NCI-H82 treated with DMSO at 0.1 percent for 48 hours (cell line): ENCODE results near the gene REST.
"Not testable (repeated sequence)": the region's sequence is repeated elsewhere in the genome, so short reads cannot be mapped to it uniquely, and the experiment has no call there.

Experiments
- DNase-seq: peaks from one replicate; lab custom pipeline; 2025; ENCODE audit not compliant: unreplicated experiment; lab: John Stamatoyannopoulos, UW

REST gene

DNA sequence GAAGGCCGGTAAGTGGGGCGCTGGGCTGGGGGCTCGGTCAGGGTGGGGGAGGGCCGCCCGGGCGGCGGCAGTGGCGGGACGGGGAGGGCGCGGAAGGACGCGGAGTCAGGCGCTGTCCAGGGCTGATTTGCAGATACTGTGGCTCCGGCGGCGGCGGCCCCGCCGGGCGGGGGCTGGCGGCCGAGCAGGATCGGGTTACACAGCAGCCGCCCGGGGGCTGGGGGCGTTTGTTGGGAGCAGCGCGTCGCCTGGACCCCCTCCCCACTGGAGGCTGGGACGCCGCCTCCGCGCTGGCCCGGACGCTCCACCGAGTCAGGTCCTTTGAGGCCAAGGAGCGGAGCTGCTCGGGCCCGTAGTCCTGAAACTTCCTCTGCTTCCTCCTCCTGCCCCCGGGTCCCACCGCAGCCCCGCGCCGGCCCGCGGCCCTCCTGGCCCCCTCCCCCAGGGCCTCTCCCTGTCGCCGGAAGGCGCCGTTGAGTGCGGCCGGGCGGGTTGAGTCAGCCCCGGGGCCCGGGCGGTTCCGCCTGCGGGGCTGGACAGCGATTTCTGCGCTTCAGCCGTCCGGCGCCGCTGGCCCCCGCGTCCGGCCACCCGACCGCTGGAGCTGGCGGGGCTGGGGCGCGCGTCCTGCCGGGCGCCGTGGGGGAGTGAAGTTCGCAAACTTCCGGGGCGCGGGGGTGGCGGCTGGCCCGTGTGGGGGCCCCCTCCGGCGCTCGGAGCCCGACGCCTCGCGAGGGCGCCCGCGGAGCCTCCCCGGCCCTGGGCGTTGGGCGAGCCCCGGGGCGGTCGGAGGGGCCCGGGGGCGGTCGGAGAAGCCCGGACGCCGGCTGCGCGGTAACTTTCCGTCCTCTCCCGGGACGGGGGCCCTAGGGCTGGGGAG, 746 bp downstream of the REST start:
- DNase-seq: no peak

DNA sequence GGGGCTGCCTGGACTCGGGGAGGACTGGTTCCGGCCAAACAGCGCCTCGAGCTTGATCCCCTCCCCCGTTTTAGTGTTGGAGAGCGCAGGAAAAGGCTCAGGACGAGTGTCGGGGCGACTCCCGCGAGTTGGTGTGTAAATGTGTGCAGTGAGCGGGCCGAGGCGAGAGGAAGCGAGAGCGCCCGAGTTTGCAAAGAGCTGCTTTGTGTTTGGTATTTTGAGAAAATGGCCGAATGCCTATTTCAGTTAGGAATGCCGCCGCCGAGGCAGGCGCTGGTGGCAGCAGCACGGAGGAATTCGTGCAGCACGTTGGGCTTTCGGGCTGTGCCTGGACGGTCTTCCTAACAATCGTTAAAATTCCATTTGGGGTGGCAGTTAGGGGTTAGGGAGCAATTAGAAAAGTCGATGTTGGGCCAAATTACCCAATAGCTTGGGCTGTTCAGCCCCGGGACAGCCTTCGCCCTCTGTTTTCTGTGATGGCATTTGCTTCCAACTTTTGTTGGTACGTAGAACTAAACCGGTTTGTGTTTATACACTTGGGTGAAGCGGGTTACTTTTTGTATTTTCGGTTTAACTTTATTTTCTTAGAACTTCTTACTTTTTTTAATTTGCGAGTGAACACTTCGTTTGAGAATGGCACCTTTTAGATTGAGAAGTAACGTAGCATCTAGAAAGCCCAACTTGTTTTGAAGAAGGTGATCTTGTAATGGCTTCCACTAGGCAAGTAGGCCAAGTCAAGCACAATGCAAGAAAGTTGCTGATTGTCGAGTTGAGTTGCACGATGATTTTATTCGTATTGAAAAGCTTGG, 1.6 kb downstream of the REST start:
- DNase-seq: no peak

DNA sequence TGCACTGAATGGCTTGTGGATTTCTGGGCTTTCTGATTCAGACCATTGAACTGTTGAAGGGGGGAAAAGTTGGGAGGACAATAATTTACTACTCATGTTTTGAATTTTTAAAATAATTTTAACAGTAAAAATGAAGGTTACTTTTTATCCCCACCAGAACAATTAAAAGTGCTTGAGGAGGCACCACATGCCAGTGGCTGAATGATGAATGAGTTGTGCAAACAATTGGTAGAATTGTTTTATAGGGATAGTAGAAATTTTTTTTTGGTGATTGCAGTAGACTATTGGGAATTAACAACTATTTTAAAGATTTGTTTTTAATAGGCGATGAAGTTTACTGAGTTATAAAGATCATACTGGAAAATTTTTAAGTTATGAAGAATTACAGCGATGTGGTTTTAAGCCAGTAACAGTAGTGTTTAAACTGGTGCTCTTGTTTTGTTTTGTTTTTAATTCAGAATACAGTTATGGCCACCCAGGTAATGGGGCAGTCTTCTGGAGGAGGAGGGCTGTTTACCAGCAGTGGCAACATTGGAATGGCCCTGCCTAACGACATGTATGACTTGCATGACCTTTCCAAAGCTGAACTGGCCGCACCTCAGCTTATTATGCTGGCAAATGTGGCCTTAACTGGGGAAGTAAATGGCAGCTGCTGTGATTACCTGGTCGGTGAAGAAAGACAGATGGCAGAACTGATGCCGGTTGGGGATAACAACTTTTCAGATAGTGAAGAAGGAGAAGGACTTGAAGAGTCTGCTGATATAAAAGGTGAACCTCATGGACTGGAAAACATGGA, 2.7 kb downstream of the REST start:
- DNase-seq: no peak

DNA sequence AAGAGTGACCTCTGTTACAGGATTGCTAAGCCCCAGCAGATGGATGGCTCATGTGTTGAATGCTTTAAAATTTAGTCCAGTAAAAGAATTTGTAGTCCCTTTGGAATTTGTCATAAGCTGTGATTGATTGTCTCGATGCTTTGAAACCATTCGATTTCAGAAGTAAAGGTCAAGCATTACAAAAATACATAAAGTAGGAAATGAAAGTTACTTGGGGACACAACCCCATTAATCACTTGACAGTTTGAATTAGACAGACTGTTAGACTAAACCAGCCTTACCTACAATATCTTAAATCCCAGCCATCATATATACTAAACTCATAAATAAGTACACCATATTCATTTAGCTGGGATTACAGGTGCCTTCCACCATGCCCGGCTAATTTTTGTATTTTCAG, 6.6 kb downstream of the REST start:
- no peak for DNase-seq

DNA sequence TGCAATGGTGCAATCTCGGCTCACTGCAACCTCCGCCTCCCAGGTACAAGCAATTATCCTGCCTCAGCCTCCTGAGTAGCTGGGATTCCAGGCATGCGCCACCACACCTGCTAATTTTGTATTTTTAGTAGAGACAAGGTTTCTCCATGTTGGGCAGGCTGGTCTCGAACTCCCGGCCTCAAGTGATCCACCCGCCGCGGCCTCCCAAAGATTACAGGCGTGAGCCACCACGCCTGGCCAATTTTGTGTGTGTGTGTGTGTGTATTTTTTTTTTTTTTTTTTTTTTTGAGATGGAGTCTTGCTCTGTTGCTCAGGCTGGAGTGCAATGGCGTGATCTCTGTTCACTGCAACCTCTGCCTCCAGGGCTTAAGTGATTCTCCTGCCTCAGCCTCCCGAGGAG, 7.3 kb downstream of the REST start:
- not testable (repeated sequence) for DNase-seq

DNA sequence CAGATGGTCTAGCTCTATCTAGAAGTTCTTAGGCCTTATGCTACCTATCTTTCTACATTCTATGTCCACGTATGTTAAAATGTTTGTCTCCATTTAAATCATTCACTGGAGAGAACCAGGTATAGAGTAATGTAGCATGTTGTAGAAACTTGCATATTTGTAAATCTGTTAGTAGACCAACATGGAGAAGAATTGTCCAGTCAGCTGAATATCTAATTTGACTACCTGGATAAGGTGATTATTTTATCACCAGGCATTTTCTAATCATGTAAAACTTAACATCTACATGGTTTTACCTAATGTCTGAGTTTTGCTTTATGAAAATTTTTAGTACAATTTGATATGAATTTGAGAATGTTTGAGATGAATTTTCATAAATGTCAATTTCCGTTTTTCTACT, 19.5 kb downstream of the REST start:
- no peak for DNase-seq

DNA sequence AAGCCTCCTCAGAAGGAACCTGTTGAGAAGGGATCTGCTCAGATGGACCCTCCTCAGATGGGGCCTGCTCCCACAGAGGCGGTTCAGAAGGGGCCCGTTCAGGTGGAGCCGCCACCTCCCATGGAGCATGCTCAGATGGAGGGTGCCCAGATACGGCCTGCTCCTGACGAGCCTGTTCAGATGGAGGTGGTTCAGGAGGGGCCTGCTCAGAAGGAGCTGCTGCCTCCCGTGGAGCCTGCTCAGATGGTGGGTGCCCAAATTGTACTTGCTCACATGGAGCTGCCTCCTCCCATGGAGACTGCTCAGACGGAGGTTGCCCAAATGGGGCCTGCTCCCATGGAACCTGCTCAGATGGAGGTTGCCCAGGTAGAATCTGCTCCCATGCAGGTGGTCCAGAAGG, 22.9 kb downstream of the REST start:
- no peak for DNase-seq

DNA sequence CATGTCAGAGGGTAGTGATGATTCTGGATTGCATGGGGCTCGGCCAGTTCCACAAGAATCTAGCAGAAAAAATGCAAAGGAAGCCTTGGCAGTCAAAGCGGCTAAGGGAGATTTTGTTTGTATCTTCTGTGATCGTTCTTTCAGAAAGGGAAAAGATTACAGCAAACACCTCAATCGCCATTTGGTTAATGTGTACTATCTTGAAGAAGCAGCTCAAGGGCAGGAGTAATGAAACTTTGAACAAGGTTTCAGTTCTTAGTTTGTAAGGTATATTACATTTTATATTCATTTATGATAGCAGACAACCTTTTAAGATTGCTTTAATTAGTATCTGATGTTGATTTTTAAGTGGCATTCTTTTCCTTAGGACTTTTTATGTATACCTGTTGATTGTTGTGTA, 24.2 kb downstream of the REST start:
- DNase-seq: no peak

DNA sequence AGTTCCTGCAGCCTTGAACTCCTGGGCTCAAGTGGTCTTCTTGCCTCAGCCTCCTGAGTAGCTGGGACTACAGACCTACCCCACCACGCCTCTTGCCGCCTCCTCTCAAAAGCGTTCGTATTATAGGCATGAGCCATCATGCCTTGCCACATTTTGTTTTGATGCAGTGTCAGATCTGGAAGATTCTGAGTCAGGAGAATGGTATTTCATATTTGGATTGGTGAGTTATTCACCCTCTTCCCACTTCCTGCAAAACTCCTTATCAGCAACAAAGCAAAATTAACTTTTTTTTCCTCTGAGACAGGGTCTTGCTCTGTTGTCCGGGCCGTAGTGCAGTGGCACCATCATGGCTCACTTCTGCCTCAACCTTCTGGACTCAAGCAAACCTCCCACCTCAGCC, 29.6 kb downstream of the REST start:
- no peak for DNase-seq

DNA sequence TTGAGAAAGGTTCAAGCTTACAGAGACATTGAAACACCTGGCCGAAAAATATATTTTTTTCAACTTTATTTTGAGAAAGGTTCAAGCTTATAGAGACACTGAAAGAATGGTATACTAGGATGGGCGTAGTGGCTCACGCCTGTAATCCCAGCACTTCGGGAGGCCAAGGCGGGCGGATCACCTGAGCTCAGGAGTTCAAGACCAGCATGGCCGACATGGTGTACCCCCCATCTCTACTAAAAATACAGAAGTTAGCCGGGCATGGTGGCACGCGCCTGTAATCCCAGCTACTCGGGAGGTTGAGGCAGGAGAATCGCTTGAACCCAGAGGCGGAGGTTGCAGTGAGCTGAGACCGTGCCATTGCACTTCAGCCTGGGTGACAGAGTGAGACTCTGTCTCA, 32.1 kb downstream of the REST start:
- DNase-seq: not testable (repeated sequence)

DNA sequence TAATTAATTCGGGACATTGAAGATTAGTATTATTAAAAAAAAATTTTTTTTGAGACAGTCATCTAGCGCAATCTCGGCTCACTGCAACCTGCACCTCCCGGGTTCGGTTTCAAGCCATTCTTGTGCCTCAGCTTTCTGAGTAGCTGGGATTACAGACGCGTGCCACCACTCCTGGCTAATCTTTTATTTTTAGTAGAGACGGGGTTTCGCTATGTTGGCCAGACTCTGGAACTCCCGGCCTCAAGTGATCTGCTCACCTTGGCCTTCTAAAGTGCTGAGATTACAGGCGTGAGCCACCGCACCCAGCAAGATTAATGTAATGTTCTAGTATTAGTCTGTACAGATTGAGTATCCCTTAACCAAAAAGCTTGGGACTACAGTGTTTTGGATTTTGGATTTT, 32.7 kb downstream of the REST start:
- no peak for DNase-seq

DNA sequence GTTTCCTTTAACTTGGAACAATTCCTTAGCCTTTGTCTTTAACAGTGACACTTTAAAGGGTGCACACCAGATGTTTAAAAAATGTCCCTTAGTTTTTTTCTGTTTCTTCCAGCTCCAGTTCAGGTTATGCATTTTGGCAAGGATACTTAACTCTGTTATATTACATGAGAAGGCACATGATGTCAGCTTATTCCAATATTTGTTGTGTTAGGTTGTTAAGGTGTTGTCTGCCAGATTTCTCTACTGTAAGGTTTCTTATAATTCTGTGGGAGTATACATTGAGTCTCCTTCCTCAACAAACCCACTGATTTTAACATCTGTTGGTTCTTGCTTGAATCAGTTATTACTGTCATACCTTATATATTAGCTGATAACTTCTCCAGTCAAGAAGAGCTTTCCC, 33.3 kb downstream of the REST start:
- DNase-seq: no peak

DNA sequence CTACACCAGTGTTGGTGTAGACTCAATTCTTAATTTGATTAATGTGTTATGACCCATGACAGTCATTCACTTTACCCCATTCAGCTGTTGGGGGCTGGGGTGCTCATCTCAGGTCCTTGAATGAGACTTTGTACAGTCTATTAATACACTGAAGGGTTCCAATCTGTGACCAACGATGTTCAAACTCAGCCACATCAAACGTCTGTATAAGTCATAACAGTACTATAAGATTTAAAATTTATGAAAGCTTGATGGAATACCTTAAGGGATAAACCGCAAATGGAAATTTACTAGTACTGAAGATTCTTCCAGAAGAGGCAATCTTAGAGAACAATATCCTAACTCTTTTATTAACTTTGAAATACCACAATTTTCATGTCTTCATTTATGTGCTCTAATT, 33.7 kb downstream of the REST start:
- no peak for DNase-seq

DNA sequence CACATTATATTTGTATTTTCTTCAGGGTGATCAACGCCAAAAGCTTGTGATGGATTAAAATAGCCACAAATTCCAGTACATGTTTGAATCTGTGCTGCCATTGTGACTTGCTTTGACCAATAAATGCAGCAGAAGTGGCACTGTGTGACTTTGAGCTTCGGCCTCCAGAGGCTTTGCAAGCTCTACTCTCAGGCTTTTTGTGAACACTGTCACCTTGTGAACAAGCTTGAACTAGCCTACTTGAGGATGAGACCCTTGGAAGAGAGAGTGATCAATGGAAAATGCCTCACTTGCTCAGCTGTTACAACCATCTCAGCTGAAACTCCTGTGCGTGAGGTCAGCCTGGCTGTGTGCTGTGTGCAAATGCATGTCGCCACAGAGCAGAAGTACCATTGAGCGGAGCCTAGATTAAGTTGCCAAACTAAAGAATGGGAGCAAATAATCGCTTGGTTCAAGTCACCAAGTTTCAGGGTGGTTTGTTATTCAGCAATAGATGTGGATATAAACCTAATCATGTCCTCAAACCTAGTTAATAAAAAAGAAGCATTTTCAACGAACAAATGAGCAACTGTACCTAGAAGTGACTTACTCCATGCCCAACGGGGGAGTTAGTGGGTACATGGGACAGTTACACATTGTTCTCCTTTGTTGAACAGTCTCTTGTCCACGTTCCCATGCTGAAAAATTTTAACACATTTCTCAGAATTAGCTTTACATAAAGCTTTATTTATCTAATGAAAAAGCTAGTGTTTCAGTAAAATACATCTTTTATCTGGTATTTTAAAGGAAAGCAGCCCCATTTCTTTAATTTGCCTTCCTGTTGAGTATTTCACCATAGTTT, 46.2 kb downstream of the REST start:
- DNase-seq: no peak

DNA sequence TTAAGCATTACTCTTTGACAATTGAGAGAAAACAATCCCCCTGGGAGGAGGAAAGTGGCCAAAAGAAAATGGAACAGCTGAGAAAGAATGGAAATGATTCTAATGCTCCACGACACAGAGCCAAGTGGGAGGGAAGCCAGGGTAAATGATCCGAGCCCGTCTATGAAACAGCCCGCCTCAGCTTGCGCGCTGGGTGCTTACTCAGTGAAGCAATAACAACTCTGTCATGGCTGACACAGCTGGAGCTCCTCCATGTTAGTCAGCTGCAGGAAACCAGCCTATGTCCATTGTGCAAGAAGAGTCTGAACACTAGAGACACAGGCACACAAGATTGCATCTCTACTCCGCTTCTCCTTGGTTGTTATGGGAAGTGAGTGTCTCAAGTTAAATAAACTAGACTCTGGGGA, 50.4 kb downstream of the REST start:
- DNase-seq: no peak

DNA sequence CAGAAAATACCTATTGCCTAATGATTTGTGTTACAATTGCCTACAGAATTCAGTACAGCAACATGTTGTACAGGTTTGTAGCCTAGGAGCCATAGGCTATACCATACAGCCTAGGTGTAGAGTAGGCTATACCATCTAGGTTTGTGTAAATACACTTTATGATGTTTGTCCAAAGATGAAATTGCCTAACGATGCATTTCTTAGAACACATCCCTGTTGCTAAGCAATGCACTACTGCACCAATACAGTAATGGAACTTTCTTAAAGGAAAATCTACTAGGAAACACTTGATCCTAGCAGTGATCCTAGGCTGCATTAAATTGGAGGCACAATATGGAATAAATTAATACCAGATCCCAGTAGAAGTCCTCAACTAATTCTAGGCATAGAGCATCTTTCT, 51.4 kb downstream of the REST start:
- no peak for DNase-seq

DNA sequence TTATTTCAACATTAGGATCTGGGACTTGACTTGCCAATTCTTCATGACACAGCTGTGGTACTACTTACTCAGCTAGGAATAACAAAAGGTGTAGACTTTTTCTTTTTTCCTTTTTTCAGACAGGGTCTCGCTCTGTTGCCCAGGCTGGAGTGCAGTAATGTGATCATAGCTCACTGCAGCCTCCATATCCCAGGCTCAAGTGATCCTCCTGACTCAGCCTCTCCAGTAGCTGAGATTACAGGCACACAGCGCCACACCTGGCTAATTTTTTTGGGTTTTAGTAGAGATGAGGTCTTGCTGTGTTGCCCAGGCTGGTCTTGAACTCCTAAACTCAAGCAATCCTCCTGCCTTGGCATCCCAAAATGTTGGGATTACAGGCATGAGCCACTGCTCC, 53.4 kb downstream of the REST start:
- DNase-seq: no peak

DNA sequence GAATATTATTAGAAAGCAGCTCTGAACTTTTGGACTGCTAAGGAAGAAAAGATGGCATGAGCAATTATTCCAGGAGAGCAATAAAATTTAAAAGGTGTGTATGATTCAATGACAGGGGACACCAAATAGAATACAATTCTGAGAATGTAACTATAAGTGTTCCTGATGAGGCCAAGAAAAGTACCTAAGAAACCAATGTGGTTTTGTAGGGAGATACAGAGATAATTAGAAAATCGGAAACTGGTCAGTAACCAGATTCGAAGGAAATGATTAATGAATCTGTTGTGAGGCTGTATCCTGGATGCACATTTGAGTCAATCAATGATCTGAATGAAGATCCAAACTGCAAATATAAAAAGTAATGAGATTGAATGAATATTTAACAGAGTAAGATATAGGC, 63.7 kb downstream of the REST start:
- DNase-seq: no peak

DNA sequence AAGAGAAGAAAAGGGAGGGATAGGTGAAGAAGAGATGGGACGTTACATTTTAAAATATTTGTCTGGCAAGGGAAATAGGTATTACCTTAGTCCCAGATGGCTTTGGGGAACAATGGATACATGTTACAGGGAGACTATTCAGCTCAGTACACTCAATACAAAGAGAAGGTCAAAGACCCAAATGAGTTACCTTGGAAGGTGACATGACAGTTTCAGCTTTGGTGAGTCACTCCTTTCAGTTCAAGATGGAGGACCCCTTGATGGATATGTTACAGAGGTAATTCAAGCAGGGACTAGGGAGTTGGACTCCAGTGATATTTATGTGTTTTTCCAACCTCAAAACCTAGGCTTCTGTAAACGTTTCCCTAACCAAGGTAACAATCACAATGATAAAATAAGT, 64.7 kb downstream of the REST start:
- no peak for DNase-seq

DNA sequence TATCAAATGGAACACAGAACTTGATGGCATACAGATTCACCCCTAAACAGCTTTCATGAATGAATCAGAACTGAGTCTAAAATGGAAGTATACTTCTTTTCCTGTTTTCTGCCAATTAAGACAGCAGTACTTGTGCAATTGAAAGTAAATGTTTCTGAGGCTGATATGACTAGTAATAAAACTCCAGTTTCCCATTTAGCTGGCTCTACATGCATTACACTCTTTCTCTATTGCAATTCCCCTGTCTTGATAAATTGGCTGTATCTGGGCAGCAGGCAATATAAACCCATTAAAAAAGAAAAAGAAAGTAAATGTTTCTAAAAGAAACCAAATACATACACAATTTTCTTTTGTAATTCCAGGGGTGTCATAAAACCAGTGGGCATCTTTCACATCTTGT, 65.1 kb downstream of the REST start:
- DNase-seq: no peak

DNA sequence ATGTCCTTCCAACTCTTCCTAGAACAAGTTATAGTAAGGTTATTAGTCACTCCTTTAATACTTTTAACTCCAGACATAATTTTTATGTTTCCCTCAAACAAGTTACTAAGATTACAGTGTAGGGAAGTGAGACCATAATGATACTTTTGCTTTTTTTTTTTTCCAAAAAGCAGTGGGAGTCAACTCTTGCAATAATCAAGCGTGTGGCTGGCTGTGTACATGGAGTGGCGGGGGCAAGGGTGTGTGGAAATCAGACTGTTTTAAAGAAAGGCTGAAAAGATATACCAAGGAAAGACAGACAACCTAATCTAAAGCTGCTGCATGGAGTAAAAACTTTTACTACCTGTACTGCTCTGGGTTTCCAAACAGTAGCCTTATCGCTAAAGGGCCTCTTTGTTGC, 65.6 kb downstream of the REST start:
- DNase-seq: no peak
